GM21367 (cell line): ENCODE results near the gene DMRT2.
A peak's percentile ranks its signal among the peaks of the same experiment; 100 is the strongest.

Experiments
- ATAC-seq: cut with Tn5 transposase; IDR thresholded peaks from one replicate; pipeline ENCODE4 v1.9.1; 2021; ENCODE audit not compliant: unreplicated experiment

Gene DMRT2

GRCh38 chr9:1050125-1050895 lies at the start of gene DMRT2:
Gene DMRT2 (plus strand): TSS chr9:1050357. CDS start chr9:1051614, 1,257 bp downstream.
- peak; percentile 53 for ATAC-seq

DNA sequence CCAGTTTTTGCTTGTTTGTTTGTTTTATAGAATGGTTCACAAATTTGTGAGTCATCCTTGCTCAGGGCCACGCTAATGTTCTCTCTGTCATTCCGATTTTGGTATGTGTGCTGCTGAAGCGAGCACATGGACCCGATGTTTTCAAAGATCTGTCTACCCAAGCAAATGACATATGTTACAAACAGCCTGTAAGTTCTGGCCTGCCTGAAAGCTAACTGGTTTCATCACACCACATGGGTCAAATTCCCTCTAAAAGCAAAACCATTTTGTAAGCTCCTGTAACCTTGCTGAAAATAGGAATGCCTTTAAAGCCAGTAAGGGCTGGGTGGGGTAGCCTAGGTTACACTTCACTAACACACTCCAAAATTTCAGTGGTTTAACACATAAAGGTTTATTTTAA lies 48.3 kb upstream of the DMRT2 start:
- ATAC-seq, result no peak

DNA sequence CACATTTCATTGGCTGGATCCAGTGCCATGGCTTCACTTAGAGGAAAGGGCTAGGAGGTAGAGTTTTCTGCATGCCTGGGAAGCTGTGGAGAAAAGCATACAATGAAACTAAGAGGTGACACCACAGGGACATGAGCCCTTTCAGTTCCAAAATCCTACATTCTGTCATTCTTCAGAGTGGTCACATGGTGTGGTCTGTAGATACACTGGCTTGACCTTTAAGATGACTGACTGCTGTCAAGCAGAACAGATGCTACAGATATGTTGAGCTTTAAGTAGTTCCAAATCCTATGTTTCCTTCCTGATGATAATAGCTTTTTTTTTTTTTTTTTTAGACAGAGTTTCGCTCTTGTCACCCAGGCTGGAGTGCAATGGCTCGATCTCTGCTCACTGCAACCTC lies 47.5 kb upstream of the DMRT2 start:
- ATAC-seq, result no peak

- ATAC-seq, result peak; percentile 63
Observed at GRCh38 chr9:1005043-1005667, 45.0 kb upstream of the DMRT2 start.

- ATAC-seq, result no peak
Observed at GRCh38 chr9:1007312-1007711, 42.8 kb upstream of the DMRT2 start.

GRCh38 chr9:1008216-1008615 lies 41.9 kb upstream of the DMRT2 start:
- no peak for ATAC-seq

DNA sequence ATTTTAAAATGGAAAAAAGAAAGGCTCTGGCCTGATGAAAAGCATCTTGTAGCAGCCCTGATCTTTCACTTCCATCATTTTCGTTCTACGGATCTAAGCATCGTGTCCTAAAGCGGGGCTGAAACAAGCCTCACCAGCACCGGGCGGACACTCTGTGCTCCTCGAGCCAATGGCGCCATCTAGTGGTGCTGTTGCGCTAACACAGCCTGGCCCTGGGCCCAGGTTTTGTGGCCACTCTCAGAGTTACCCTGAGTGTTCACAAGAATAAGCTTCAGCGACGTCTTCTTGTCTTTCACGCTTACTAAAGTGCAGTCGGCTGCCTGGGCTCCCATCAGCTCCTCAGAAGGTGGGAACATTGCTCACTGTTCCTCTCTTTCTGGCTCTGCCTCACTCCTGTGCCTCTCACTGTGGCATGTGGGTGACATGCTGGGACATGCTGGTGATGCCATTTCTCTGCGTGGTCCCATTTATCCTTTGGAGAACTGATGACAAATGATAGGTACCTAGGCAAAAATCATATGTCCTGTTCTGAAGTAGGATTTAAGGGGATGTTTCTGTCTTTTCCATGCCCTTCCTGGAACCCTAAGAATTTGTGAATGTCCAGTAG lies 41.0 kb upstream of the DMRT2 start:
- ATAC-seq, result peak; percentile 94

DNA sequence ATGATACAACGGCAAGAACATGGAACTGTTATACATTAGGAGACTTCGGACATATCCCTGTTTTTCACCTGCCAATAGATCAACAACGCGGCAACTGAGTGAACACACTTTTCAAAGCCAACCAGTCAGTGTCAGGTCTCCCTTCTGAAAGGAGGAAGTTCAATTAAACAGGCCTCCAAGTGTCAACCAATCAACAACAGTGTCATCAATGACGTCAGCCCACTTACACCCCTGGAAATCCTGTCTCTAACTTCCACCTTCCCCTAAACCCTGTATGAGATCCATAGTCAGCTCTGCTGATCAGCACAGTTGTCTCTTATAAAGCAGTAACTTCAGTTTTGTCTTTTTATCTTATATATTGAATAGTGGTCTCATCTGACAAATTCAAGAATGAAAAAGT lies 37.1 kb upstream of the DMRT2 start:
- ATAC-seq, result no peak

DNA sequence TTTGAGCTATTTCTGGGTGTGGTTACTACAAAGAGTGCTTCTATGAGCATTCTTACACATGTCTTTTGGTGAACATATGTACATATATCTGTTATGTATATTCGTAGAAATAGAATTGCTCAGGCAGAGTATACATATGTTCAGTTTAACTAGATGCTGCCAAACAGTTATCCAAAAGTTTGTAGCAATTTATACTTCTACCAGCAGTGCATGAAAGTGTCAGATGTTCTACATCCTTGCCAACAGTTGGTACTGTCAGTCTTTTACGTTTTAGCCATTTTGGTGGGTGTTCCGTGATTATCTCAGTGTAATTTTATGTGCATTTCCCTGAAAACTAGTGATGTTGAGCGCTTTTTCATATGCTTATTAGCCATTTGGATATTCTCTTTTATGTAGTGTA lies 35.9 kb upstream of the DMRT2 start:
- ATAC-seq, result no peak

DNA sequence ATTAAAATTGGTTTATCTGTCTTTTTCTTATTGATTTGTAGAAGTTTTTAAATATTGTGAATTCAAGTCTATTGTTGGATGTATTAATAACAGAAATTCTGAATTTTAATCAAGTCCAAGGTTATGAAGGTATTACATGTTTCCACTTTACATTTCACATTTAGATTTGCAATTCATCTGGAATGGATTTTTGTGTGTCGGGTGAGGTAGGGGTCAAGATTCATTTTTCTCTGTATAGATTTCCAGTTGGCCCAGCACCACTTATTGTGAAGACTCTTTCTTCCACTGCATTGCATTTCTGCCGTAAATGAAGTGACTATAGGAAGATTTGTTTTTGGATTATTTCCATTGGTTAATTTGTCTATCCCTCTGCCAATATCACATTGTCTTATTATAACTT lies 35.5 kb upstream of the DMRT2 start:
- ATAC-seq, result no peak

GRCh38 chr9:1018121-1018520 lies 32.0 kb upstream of the DMRT2 start:
- ATAC-seq, result no peak

GRCh38 chr9:1024112-1024511 lies 26.0 kb upstream of the DMRT2 start:
- ATAC-seq, result no peak

- ATAC-seq, result no peak
Observed at GRCh38 chr9:1025131-1025530, 25.0 kb upstream of the DMRT2 start.

GRCh38 chr9:1026219-1026618 lies 23.9 kb upstream of the DMRT2 start:
- no peak for ATAC-seq

- no peak for ATAC-seq
Observed at GRCh38 chr9:1028501-1029190, 21.5 kb upstream of the DMRT2 start.

GRCh38 chr9:1031951-1032601 lies 18.1 kb upstream of the DMRT2 start:
- no peak for ATAC-seq

DNA sequence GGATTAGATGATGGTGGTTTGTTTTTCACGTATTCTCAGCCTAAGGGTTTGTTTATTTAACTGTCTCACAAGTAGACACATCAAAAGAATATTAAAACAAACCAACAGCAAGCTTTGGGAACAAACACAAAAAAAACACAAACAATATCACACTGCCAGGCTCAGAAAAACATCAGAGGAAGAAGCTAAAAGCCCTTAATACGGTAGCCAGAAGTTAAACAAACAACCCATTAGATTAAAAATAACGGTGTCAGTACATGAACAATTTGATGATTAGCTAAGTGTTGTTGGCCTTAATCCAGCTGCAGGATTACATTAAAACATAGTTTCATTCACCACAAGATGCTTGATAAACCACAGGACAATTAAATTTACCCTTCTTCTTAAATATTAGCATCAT lies 15.9 kb upstream of the DMRT2 start:
- no peak for ATAC-seq

GRCh38 chr9:1039589-1039988 lies 10.6 kb upstream of the DMRT2 start:
- no peak for ATAC-seq

GRCh38 chr9:1042466-1042865 lies 7.7 kb upstream of the DMRT2 start:
- no peak for ATAC-seq

GRCh38 chr9:1044643-1045042 lies 5.5 kb upstream of the DMRT2 start:
- no peak for ATAC-seq
